ENCODE data around the gene RYR2.

Gene RYR2

GRCh38 chr1:237638555-237638954 lies 596.6 kb downstream of the RYR2 start:
- H3K4me3 ChIP-seq = no peak overlapping the region
- TF ChIP-seq CTCF (IDR thresholded peaks at IDR 0.05) = no peak
- H3K27ac ChIP-seq = no peak overlapping the region
- DNase-seq (ENCODE audit: low spot score) = no peak

- no peak for DNase-seq (ENCODE audit: low spot score)
- H3K4me3 ChIP-seq = no peak overlapping the region
- no peak for TF ChIP-seq CTCF (IDR thresholded peaks at IDR 0.05)
- H3K27ac ChIP-seq = no peak overlapping the region
Observed at GRCh38 chr1:237640011-237640671, 598.2 kb downstream of the RYR2 start.

GRCh38 chr1:237640966-237641365 lies 599.0 kb downstream of the RYR2 start:
- TF ChIP-seq CTCF (IDR thresholded peaks at IDR 0.05) = no peak
- no peak for DNase-seq (ENCODE audit: low spot score)
- Histone ChIP-seq H3K27ac (no peak overlapping the region), H3K4me3 (no peak overlapping the region)

GRCh38 chr1:237650809-237651208 lies 608.8 kb downstream of the RYR2 start:
- no peak overlapping the region for H3K27ac ChIP-seq
- TF ChIP-seq CTCF (IDR thresholded peaks at IDR 0.05) = no peak
- no peak for DNase-seq (ENCODE audit: low spot score)
- no peak overlapping the region for H3K4me3 ChIP-seq

DNA sequence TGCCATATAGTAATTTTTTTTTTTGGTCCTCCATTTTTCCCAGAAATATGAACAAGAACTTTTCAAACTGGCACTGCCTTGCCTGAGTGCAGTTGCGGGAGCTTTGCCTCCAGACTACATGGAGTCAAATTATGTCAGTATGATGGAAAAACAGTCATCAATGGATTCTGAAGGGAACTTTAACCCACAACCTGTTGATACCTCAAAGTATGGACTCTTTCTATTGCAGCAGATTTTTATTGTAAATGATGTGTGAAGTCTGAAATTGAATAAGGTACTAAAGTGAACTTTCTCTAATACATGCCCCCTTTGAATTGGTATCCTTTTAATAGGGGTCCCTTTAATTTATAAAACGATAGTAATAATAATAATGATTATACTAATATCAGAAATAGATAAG lies 613.8 kb downstream of the RYR2 start:
- no peak for DNase-seq (ENCODE audit: low spot score)
- H3K4me3 ChIP-seq = no peak overlapping the region
- no peak for TF ChIP-seq CTCF (IDR thresholded peaks at IDR 0.05)
- no peak overlapping the region for H3K27ac ChIP-seq

DNA sequence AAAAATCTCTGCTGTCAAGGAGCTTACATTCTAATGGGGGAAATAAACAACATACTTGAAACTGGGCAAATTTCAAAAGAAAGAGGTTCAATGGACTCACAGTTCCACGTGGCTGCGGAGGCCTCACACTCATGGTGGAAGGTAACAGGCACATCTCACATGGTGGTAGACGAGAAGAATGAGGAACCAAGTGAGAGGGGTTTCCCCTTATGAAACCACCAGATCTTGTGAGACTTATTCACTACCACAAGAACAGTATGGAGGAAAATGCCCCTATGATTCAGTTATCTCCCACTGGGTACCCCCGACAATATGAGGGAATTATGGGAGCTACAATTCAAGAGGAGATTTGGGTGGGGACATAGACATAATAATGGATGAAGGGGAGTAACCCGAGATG lies 622.4 kb downstream of the RYR2 start:
- no peak for DNase-seq (ENCODE audit: low spot score)
- H3K4me3 ChIP-seq = no peak overlapping the region
- TF ChIP-seq CTCF (IDR thresholded peaks at IDR 0.05) = no peak
- H3K27ac ChIP-seq = no peak overlapping the region

- Histone ChIP-seq H3K27ac (no peak overlapping the region), H3K4me3 (no peak overlapping the region)
- no peak for DNase-seq (ENCODE audit: low spot score)
- no peak for TF ChIP-seq CTCF (IDR thresholded peaks at IDR 0.05)
Observed at GRCh38 chr1:237670302-237670701, 628.3 kb downstream of the RYR2 start.
